ENCODE results near the gene CCDC60.

Gene CCDC60

GRCh38 chr12:119328111-119328510 lies 6.4 kb upstream of the CCDC60 start:
- ChIA-PET CTCF (interaction anchor here (0.6 to 0.7 kb wide), 6 partner anchors 17 to 291 kb away, joined by 3 to 6 read pairs (median 4); no protein-coding TSS in a partner anchor), POLR2A (no interaction called here)
- Histone ChIP-seq H3K36me3 (ENCODE audit: control insufficient read depth in 2 of 2, insufficient read depth in 1 of 2, low read length in 2 of 2) (no peaks in the 10 kb centered on the region), H3K9me3 (ENCODE audit: control insufficient read depth, insufficient read depth, low read depth, low read length) (no peaks in the 10 kb centered on the region), H3K27ac (ENCODE audit: extremely low read depth, low read depth, low read length) (no peak overlapping the region), H3K4me3 (ENCODE audit: low read depth, low read length) (no peak overlapping the region), H3K4me1 (ENCODE audit: control insufficient read depth, insufficient read depth, low read length) (no peaks in the 10 kb centered on the region)
- TF ChIP-seq ZSCAN23 (tag by site-specific recombination; IDR thresholded peaks at IDR 0.05), result no peak
- no peak for TF ChIP-seq HOXC10 (CRISPR knock-in tag; IDR thresholded peaks at IDR 0.05)
- no peak for TF ChIP-seq INSM2 (tag by site-specific recombination; IDR thresholded peaks at IDR 0.05)
- TF ChIP-seq ZNF501 (tag by site-specific recombination; IDR thresholded peaks at IDR 0.05), result no peak
- no peak for TF ChIP-seq ZBTB1 (tag by site-specific recombination; IDR thresholded peaks at IDR 0.05)
- TF ChIP-seq ATF2 (tag by site-specific recombination; IDR thresholded peaks at IDR 0.05; ENCODE audit: low read depth), result no peak
- no peak for TF ChIP-seq ZNF521 (tag by site-specific recombination; IDR thresholded peaks at IDR 0.05)
- TF ChIP-seq ZNF664 (tag by site-specific recombination; IDR thresholded peaks at IDR 0.05), result no peak

GRCh38 chr12:119338593-119339363 lies 4.2 kb downstream of the CCDC60 start:
- TF ChIP-seq ZNF658 (tag by site-specific recombination; IDR thresholded peaks at IDR 0.05) (no peak), REPIN1 (tag by site-specific recombination; IDR thresholded peaks at IDR 0.05; ENCODE audit: low read depth) (no peak), ZNF114 (tag by site-specific recombination; IDR thresholded peaks at IDR 0.05) (no peak), ZNF274 (IDR thresholded peaks at IDR 0.05; ENCODE audit: low read length) (no peak), ZNF274 (tag by site-specific recombination; IDR thresholded peaks at IDR 0.05; ENCODE audit: borderline replicate concordance) (no peak), ZNF155 (tag by site-specific recombination; IDR thresholded peaks at IDR 0.05) (no peak), AEBP2 (tag by site-specific recombination; IDR thresholded peaks at IDR 0.05; ENCODE audit: borderline replicate concordance) (no peak), ZNF184 (tag by site-specific recombination; IDR thresholded peaks at IDR 0.05) (no peak), ZNF335 (tag by site-specific recombination; conservative IDR thresholded peaks at IDR 0.05) (no peak), ZNF571 (tag by site-specific recombination; IDR thresholded peaks at IDR 0.05) (no peak), ZNF501 (tag by site-specific recombination; IDR thresholded peaks at IDR 0.05) (no peak), OVOL3 (tag by site-specific recombination; IDR thresholded peaks at IDR 0.05) (no peak), GFI1B (tag by site-specific recombination; IDR thresholded peaks at IDR 0.05) (no peak), ZNF530 (tag by site-specific recombination; IDR thresholded peaks at IDR 0.05; ENCODE audit: low read depth) (no peak)
- CTCF ChIA-PET, result no interaction called here

More at GRCh38 chr12:119338593-119339363, 4.2 kb downstream of the CCDC60 start:
- no peak overlapping the region for H3K27ac ChIP-seq (ENCODE audit: extremely low read depth, low read depth, low read length)
- no peaks in the 10 kb centered on the region for H3K9me3 ChIP-seq (ENCODE audit: control insufficient read depth, insufficient read depth, low read depth, low read length)
- no peaks in the 10 kb centered on the region for H3K4me1 ChIP-seq (ENCODE audit: control insufficient read depth, insufficient read depth, low read length)
- no peak overlapping the region for H3K4me3 ChIP-seq (ENCODE audit: low read depth, low read length)
- no peaks in the 10 kb centered on the region for H3K36me3 ChIP-seq (ENCODE audit: control insufficient read depth in 2 of 2, insufficient read depth in 1 of 2, low read length in 2 of 2)
- POLR2A ChIA-PET, result no interaction called here

All from HEK293 (cell line).